Measurements from ENCODE around the gene PRKCB.

DNA sequence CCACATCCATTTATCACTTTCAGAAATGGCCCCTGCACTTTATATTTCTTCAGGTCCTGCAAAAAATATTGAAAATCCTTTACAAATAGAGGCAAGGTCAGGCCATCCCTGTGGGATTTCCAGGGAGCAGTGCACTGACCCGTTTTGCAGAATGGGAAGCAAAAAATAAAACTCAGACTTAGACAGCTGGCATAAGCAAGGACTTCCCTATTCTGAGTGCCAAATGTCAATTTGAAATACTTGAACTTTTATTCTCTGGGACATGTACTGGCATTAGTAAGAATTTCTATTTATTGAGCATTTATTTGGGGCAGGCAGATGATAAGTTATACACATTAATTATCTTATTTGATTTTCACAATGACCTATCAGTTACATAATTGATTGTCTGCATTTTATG, 32.4 kb downstream of the PRKCB start:
- no peak for TF ChIP-seq CTCF (IDR thresholded peaks at IDR 0.05; ENCODE audit: low read depth, low read length)
- TF ChIP-seq EZH2phosphoT487 (IDR thresholded peaks at IDR 0.05; ENCODE audit: low read depth), result no peak

Data from OCI-LY3 (cell line).